ENCODE results near the gene HOGA1. TPM values are rescaled to one million over a fixed set of nuclear protein-coding genes. Genes with fewer than 3 reads are reported as not detected.

The HOGA1 gene
- total and polyA plus RNA-seq, 8 donors: 0.85 to 2.2 (median 1.3) TPM

GRCh38 chr10:97596101-97597082 lies 12.2 kb downstream of the HOGA1 start:
- H3K4me3 ChIP-seq: no peak overlapping the region
- no peaks in the 10 kb centered on the region for H3K36me3 ChIP-seq
- TF ChIP-seq CTCF (IDR thresholded peaks at IDR 0.05): no peak
- H3K27me3 ChIP-seq: no peaks in the 10 kb centered on the region
- peak; percentile 84 for ATAC-seq
- DNase-seq: peak in 1 of 4 donors; percentile 20
- no peaks in the 10 kb centered on the region for H3K9me3 ChIP-seq
- intact Hi-C loops (cut with DNase I): no loop called here
- peak overlapping the region; percentile 73 to 75 for H3K27ac ChIP-seq
- peaks cover 3 to 19% of the 10 kb centered on the region in 2 donors for H3K4me1 ChIP-seq

GRCh38 chr10:97597778-97598177 lies 13.6 kb downstream of the HOGA1 start:
- Histone ChIP-seq H3K27ac (no peak overlapping the region), H3K9me3 (no peaks in the 10 kb centered on the region), H3K36me3 (no peaks in the 10 kb centered on the region), H3K27me3 (no peaks in the 10 kb centered on the region), H3K4me1 (peaks cover 3 to 19% of the 10 kb centered on the region in 2 donors), H3K4me3 (no peak overlapping the region)
- ATAC-seq (no peak), DNase-seq (no peak)
- intact Hi-C loops (cut with DNase I): no loop called here
- TF ChIP-seq CTCF (IDR thresholded peaks at IDR 0.05): no peak

GRCh38 chr10:97598407-97599271 lies 14.4 kb downstream of the HOGA1 start:
- no peak for TF ChIP-seq CTCF (IDR thresholded peaks at IDR 0.05)
- no peak for ATAC-seq
- H3K4me1 ChIP-seq: peaks cover 3 to 19% of the 10 kb centered on the region in 2 donors
- H3K36me3 ChIP-seq: no peaks in the 10 kb centered on the region
- no peak for DNase-seq
- H3K9me3 ChIP-seq: no peaks in the 10 kb centered on the region
- no peak overlapping the region for H3K27ac ChIP-seq
- no peaks in the 10 kb centered on the region for H3K27me3 ChIP-seq
- no peak overlapping the region for H3K4me3 ChIP-seq
- intact Hi-C loops (cut with DNase I): no loop called here

- H3K27me3 ChIP-seq: no peaks in the 10 kb centered on the region
Measured at GRCh38 chr10:97599272-97599619, 15.1 kb downstream of the HOGA1 start.

More at GRCh38 chr10:97599272-97599619, 15.1 kb downstream of the HOGA1 start:
- H3K4me1 ChIP-seq: peaks cover 3 to 19% of the 10 kb centered on the region in 2 donors
- intact Hi-C loops (cut with DNase I): no loop called here
- H3K36me3 ChIP-seq: no peaks in the 10 kb centered on the region
- no peak for ATAC-seq
- no peak overlapping the region for H3K4me3 ChIP-seq
- TF ChIP-seq CTCF (IDR thresholded peaks at IDR 0.05): no peak
- DNase-seq: no peak
- H3K9me3 ChIP-seq: no peaks in the 10 kb centered on the region
- H3K27ac ChIP-seq: no peak overlapping the region

Measured in left lung (tissue), 10 donors.